Measurements from ENCODE around the gene MARCHF3.

Gene MARCHF3

DNA sequence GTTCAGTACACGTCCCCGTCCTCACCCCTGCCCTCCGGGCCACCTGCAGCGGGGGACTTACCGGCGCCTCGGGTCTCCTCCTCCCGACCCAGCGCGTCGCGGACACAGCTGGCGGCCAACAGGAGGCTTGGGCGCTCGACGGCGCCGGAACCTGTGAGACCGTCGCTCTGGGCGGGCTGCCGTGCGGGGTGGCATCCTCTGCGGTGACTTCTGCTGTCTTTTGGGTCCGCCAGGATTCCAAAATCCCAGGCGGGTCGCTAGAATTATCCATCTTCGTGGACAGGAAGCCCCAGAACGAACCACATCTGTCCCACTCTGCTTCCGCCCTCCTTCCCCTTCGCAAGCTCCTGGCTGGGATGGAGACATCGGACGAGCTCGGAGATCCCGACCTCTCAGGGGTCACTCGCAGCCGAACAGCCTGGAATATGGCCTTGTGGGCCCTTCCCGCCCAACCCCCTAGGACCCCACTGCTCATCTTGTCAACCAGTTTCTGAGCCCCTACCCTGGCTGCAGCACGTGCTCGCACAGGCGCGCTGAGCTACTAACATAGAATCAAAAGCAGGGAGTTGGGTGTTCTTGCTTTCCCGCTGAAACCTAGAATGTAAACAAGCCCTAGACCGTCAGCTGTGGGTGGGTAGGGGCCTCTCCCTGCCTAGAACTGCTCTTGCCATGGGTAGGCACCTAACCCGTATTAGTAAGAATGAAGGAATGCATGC is 947 bp upstream of the MARCHF3 start:
- Histone ChIP-seq H2BK5ac (ENCODE audit: low read length) (no peak overlapping the region), H3K36me3 (ENCODE audit: control insufficient read depth, insufficient read depth, low read length) (no peaks in the 10 kb centered on the region), H3K23ac (ENCODE audit: low read length) (no peak overlapping the region), H3K4ac (ENCODE audit: low read depth, low read length) (no peak overlapping the region), H3K4me3 (ENCODE audit: low read length) (peak overlapping the region; percentile 13), H3K79me1 (ENCODE audit: low read length) (no peaks in the 10 kb centered on the region), H3K4me1 (ENCODE audit: control insufficient read depth, low read depth, low read length) (no peaks in the 10 kb centered on the region), H2BK15ac (replicated peaks; ENCODE audit: low read depth) (no peak overlapping the region), H4K8ac (ENCODE audit: low read depth, low read length) (no peak overlapping the region), H3K79me2 (ENCODE audit: control insufficient read depth, insufficient read depth, low read length) (no peaks in the 10 kb centered on the region), H3K27ac (ENCODE audit: low read depth, low read length) (peak overlapping the region; percentile 39), H2AK5ac (ENCODE audit: low read length) (no peak overlapping the region), H3K4me2 (ENCODE audit: low read length) (peak overlapping the region; percentile 90), H3K9ac (ENCODE audit: low read length) (peak overlapping the region; percentile 63), H3K56ac (ENCODE audit: low read length) (peak overlapping the region; percentile 69), H2BK120ac (ENCODE audit: low read depth, low read length) (no peak overlapping the region), H4K5ac (ENCODE audit: low read length) (no peak overlapping the region), H3K27me3 (ENCODE audit: insufficient read depth, low read length, poor library complexity) (no peaks in the 10 kb centered on the region), H3K18ac (ENCODE audit: low read length) (no peak overlapping the region)
- WGBS (ENCODE audit: extremely low coverage, insufficient coverage, low lambda C conversion rate), result no CpG with 5 or more reads among the region's 45 CpGs
- no peak for DNase-seq

DNA sequence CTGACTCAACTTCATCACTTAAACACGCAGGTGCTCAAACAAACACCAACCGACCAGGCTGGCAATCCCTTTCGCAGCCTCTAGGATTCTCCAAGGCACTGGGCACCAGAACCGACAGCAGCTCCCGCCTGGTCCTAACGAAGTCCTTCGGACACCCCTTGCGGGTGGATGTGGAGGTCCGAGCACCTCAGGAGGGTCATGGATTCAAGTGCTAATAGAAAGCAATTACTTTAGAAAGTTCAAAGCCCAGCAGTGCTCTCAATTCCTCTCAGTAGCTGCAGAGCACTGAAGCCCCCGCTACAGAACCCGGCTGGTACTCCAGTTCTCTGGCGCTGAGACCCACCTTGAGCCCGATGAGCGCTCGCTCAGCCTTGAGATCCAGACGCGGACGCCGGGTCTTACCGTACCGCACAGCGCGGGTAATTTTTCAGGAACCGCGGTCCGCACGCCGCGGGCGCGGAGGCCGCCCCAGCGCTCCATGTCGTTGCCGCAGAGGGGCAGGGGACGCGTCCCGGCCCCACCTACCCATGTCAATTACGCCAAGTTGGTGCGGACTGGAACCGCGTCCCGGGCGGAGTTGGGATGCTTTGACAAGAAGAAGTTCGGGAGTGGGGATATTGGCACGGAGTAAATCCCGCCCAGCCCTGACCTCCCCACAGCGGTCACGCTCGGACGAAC is 638 bp downstream of the MARCHF3 start:
- no peaks in the 10 kb centered on the region for H3K4me1 ChIP-seq (ENCODE audit: control insufficient read depth, low read depth, low read length)
- no peak overlapping the region for H4K8ac ChIP-seq (ENCODE audit: low read depth, low read length)
- H3K36me3 ChIP-seq (ENCODE audit: control insufficient read depth, insufficient read depth, low read length), result no peaks in the 10 kb centered on the region
- H3K27me3 ChIP-seq (ENCODE audit: insufficient read depth, low read length, poor library complexity), result no peaks in the 10 kb centered on the region
- no peak overlapping the region for H4K5ac ChIP-seq (ENCODE audit: low read length)
- peak; percentile 88 for DNase-seq
- H3K9ac ChIP-seq (ENCODE audit: low read length), result peak overlapping the region; percentile 88
- H2BK5ac ChIP-seq (ENCODE audit: low read length), result no peak overlapping the region
- no CpG with 5 or more reads among the region's 51 CpGs for WGBS (ENCODE audit: extremely low coverage, insufficient coverage, low lambda C conversion rate)
- H3K79me1 ChIP-seq (ENCODE audit: low read length), result no peaks in the 10 kb centered on the region
- H3K79me2 ChIP-seq (ENCODE audit: control insufficient read depth, insufficient read depth, low read length), result no peaks in the 10 kb centered on the region
- H3K56ac ChIP-seq (ENCODE audit: low read length), result peak overlapping the region; percentile 97
- no peak overlapping the region for H3K23ac ChIP-seq (ENCODE audit: low read length)
- no peak overlapping the region for H2BK15ac ChIP-seq (replicated peaks; ENCODE audit: low read depth)
- peak overlapping the region; percentile 86 for H3K4me2 ChIP-seq (ENCODE audit: low read length)
- no peak overlapping the region for H2AK5ac ChIP-seq (ENCODE audit: low read length)
- no peak overlapping the region for H3K18ac ChIP-seq (ENCODE audit: low read length)
- H3K27ac ChIP-seq (ENCODE audit: low read depth, low read length), result no peak overlapping the region
- no peak overlapping the region for H2BK120ac ChIP-seq (ENCODE audit: low read depth, low read length)
- H3K4ac ChIP-seq (ENCODE audit: low read depth, low read length), result no peak overlapping the region
- H3K4me3 ChIP-seq (ENCODE audit: low read length), result peak overlapping the region; percentile 77

DNA sequence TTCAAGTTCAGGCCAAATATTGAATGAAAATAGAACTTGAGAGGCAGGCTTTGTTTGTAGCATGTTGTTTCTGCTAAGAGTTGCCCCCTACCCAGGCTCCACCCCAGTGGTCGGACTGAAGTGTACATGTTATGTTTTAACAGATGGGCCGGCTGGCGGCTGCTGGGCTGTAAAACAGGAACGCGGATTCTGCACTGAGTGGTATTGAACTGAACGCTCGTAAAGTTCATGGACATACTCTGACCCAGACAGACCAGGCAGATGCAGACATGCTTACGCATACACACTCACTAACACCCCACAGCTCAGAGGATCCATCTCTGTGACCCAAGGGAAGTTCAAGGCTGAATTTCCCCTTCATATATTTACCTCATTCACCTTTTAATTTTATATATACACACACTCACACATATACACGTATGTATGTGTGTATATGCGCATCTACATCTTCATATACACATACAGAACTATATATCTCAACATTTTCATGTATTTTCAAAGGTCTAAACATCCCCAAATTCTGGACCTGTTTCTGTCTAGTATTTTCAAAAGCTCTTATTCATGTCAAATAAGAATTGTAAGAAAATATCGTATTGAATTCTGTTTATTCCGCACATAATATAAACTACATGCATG is 1.4 kb downstream of the MARCHF3 start:
- H3K4me1 ChIP-seq (ENCODE audit: control insufficient read depth, low read depth, low read length), result no peaks in the 10 kb centered on the region
- H3K9ac ChIP-seq (ENCODE audit: low read length), result no peak overlapping the region
- H2BK5ac ChIP-seq (ENCODE audit: low read length), result no peak overlapping the region
- no peak overlapping the region for H3K4ac ChIP-seq (ENCODE audit: low read depth, low read length)
- no peak for DNase-seq
- no peaks in the 10 kb centered on the region for H3K79me2 ChIP-seq (ENCODE audit: control insufficient read depth, insufficient read depth, low read length)
- H4K8ac ChIP-seq (ENCODE audit: low read depth, low read length), result no peak overlapping the region
- no peak overlapping the region for H3K56ac ChIP-seq (ENCODE audit: low read length)
- H4K5ac ChIP-seq (ENCODE audit: low read length), result no peak overlapping the region
- no peak overlapping the region for H2AK5ac ChIP-seq (ENCODE audit: low read length)
- no peak overlapping the region for H3K4me2 ChIP-seq (ENCODE audit: low read length)
- H3K36me3 ChIP-seq (ENCODE audit: control insufficient read depth, insufficient read depth, low read length), result no peaks in the 10 kb centered on the region
- H3K23ac ChIP-seq (ENCODE audit: low read length), result no peak overlapping the region
- H3K79me1 ChIP-seq (ENCODE audit: low read length), result no peaks in the 10 kb centered on the region
- no peak overlapping the region for H2BK15ac ChIP-seq (replicated peaks; ENCODE audit: low read depth)
- H3K27ac ChIP-seq (ENCODE audit: low read depth, low read length), result no peak overlapping the region
- no peak overlapping the region for H3K4me3 ChIP-seq (ENCODE audit: low read length)
- 100% methylated on average over 2 of the region's 12 CpGs for WGBS (ENCODE audit: extremely low coverage, insufficient coverage, low lambda C conversion rate)
- no peaks in the 10 kb centered on the region for H3K27me3 ChIP-seq (ENCODE audit: insufficient read depth, low read length, poor library complexity)
- H3K18ac ChIP-seq (ENCODE audit: low read length), result no peak overlapping the region
- no peak overlapping the region for H2BK120ac ChIP-seq (ENCODE audit: low read depth, low read length)

DNA sequence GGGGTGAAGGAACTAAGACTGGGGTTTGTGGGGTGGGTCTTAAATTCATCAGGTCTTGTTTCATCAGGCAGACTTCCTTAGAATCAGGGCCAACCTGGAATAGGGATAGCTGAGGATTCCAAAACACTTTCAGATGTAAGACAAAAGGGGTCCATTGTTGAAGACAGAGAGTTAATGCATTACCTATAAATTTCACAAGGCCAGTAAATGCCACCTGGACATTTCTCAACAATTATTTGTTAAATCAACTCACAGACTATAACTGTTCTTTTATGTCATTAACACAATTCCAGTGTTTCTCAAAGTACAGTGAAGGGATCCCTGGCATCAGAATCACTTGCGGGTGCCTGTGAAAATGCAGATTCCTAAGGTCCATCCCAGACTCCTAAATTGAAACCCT is 2.8 kb downstream of the MARCHF3 start:
- no peak overlapping the region for H3K4ac ChIP-seq (ENCODE audit: low read depth, low read length)
- H3K27me3 ChIP-seq (ENCODE audit: insufficient read depth, low read length, poor library complexity), result no peaks in the 10 kb centered on the region
- H3K36me3 ChIP-seq (ENCODE audit: control insufficient read depth, insufficient read depth, low read length), result no peaks in the 10 kb centered on the region
- H3K23ac ChIP-seq (ENCODE audit: low read length), result no peak overlapping the region
- no CpG with 5 or more reads among the region's 1 CpG for WGBS (ENCODE audit: extremely low coverage, insufficient coverage, low lambda C conversion rate)
- H2BK15ac ChIP-seq (replicated peaks; ENCODE audit: low read depth), result no peak overlapping the region
- no peak overlapping the region for H3K56ac ChIP-seq (ENCODE audit: low read length)
- no peaks in the 10 kb centered on the region for H3K79me2 ChIP-seq (ENCODE audit: control insufficient read depth, insufficient read depth, low read length)
- H2BK120ac ChIP-seq (ENCODE audit: low read depth, low read length), result no peak overlapping the region
- no peaks in the 10 kb centered on the region for H3K79me1 ChIP-seq (ENCODE audit: low read length)
- H3K4me1 ChIP-seq (ENCODE audit: control insufficient read depth, low read depth, low read length), result no peaks in the 10 kb centered on the region
- H4K8ac ChIP-seq (ENCODE audit: low read depth, low read length), result no peak overlapping the region
- no peak overlapping the region for H2BK5ac ChIP-seq (ENCODE audit: low read length)
- no peak overlapping the region for H4K5ac ChIP-seq (ENCODE audit: low read length)
- H3K9ac ChIP-seq (ENCODE audit: low read length), result no peak overlapping the region
- H3K27ac ChIP-seq (ENCODE audit: low read depth, low read length), result no peak overlapping the region
- H2AK5ac ChIP-seq (ENCODE audit: low read length), result no peak overlapping the region
- no peak overlapping the region for H3K4me3 ChIP-seq (ENCODE audit: low read length)
- no peak overlapping the region for H3K18ac ChIP-seq (ENCODE audit: low read length)
- no peak overlapping the region for H3K4me2 ChIP-seq (ENCODE audit: low read length)
- DNase-seq, result no peak

DNA sequence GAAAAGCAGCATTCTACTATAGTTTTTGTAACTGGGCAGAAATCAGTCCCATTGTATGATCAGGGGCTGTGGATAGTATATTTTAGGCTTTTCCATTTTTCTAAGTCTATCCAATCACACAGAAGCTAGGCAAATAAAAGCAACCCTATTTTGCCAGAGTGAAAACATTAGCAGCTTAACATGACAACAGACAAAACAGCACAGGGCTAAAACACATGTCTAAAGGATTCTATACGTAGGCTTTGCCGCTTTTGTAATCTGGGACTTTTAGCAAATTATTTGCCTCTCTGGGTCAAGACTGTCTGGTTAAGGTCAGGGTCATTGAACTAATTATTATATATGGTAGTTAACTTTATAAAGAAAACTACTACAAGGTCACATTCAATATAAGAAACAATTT is 4.2 kb downstream of the MARCHF3 start:
- Histone ChIP-seq H3K4ac (ENCODE audit: low read depth, low read length) (no peak overlapping the region), H3K79me2 (ENCODE audit: control insufficient read depth, insufficient read depth, low read length) (no peaks in the 10 kb centered on the region), H4K5ac (ENCODE audit: low read length) (no peak overlapping the region), H3K4me2 (ENCODE audit: low read length) (no peak overlapping the region), H3K4me3 (ENCODE audit: low read length) (no peak overlapping the region), H3K23ac (ENCODE audit: low read length) (no peak overlapping the region), H3K18ac (ENCODE audit: low read length) (no peak overlapping the region), H3K9ac (ENCODE audit: low read length) (no peak overlapping the region), H2BK15ac (replicated peaks; ENCODE audit: low read depth) (no peak overlapping the region), H3K56ac (ENCODE audit: low read length) (no peak overlapping the region), H3K36me3 (ENCODE audit: control insufficient read depth, insufficient read depth, low read length) (no peaks in the 10 kb centered on the region), H3K27ac (ENCODE audit: low read depth, low read length) (no peak overlapping the region), H2BK120ac (ENCODE audit: low read depth, low read length) (no peak overlapping the region), H4K8ac (ENCODE audit: low read depth, low read length) (no peak overlapping the region), H3K4me1 (ENCODE audit: control insufficient read depth, low read depth, low read length) (no peaks in the 10 kb centered on the region), H2AK5ac (ENCODE audit: low read length) (no peak overlapping the region), H3K79me1 (ENCODE audit: low read length) (no peaks in the 10 kb centered on the region), H2BK5ac (ENCODE audit: low read length) (no peak overlapping the region), H3K27me3 (ENCODE audit: insufficient read depth, low read length, poor library complexity) (no peaks in the 10 kb centered on the region)
- no CpG with 5 or more reads among the region's 2 CpGs for WGBS (ENCODE audit: extremely low coverage, insufficient coverage, low lambda C conversion rate)
- no peak for DNase-seq

Measured in mesendoderm (in vitro differentiated cells).